ENCODE measurements around the gene PIGW.
"Not testable (repeated sequence)": the region's sequence is repeated elsewhere in the genome, so short reads cannot be mapped to it uniquely, and the experiment has no call there.

The PIGW gene

DNA sequence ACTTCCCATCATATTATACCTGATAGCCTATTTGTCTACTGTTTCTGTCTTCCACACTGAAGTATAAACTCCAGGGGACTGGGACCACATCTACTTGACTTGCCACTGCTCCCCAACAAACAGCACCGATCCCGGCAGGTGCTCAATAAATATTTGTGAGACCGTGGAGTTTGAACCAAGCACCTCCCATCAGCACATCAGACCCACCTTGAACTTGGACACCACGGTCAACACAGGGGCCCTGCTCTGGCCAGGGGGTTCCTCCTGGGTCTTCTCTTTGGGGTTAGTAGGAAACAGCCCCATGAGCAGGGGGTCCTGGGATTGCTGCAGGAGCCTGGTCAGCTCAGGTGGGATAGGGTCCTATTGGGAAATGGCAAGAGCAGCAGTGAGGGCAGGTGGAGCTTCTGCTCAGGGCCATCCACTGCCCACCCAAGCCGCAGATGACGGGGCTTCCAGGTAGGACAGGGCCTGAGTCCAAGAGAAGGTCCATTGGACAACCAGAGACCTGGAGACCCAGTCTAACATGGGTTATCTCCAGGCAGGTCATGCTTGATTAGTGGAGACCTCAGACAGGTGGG, 28.4 kb upstream of the PIGW start:
- no peak for TF ChIP-seq CTCF (IDR thresholded peaks at IDR 0.05; ENCODE audit: unreplicated experiment in 3 of 3)
- Mint-ChIP-seq H3K36me3 (ENCODE audit: low read depth) (peaks cover 31% of the 10 kb centered on the region), H3K9me3 (no peaks in the 10 kb centered on the region), H3K27me3 (ENCODE audit: low read depth) (no peaks in the 10 kb centered on the region), H3K4me3 (no peak overlapping the region), H3K4me1 (no peaks in the 10 kb centered on the region), H3K27ac (no peak overlapping the region)

GRCh38 chr17:36506831-36507230, 28.0 kb upstream of the PIGW start:
- H3K4me3 Mint-ChIP-seq: no peak overlapping the region
- H3K9me3 Mint-ChIP-seq: no peaks in the 10 kb centered on the region
- TF ChIP-seq CTCF (IDR thresholded peaks at IDR 0.05; ENCODE audit: unreplicated experiment in 3 of 3): no peak
- H3K27me3 Mint-ChIP-seq (ENCODE audit: low read depth): no peaks in the 10 kb centered on the region
- no peaks in the 10 kb centered on the region for H3K4me1 Mint-ChIP-seq
- no peak overlapping the region for H3K27ac Mint-ChIP-seq
- H3K36me3 Mint-ChIP-seq (ENCODE audit: low read depth): peaks cover 31% of the 10 kb centered on the region

DNA sequence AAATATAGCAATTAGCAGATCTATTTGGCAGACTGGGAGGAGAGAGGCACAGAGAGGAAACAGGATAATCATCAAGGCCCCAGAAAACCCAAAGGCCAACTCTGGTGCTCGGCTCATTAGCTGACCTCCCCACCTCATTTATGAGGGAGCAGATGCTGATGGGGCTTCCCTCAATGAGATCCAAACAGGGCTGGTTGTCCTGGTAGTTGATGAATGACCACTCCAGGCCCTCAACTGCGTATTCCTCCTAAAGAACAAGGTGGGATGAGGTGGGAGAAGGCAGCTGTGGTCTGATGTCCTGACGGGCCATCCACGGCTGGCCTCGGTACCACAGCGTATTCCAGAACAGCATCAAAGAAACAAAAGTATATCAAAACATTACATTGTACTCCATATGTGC, 27.5 kb upstream of the PIGW start:
- Mint-ChIP-seq H3K36me3 (ENCODE audit: low read depth) (peaks cover 29% of the 10 kb centered on the region), H3K4me1 (no peaks in the 10 kb centered on the region), H3K9me3 (no peaks in the 10 kb centered on the region), H3K4me3 (no peak overlapping the region), H3K27ac (no peak overlapping the region), H3K27me3 (ENCODE audit: low read depth) (no peaks in the 10 kb centered on the region)
- TF ChIP-seq CTCF (IDR thresholded peaks at IDR 0.05; ENCODE audit: unreplicated experiment in 3 of 3): no peak

DNA sequence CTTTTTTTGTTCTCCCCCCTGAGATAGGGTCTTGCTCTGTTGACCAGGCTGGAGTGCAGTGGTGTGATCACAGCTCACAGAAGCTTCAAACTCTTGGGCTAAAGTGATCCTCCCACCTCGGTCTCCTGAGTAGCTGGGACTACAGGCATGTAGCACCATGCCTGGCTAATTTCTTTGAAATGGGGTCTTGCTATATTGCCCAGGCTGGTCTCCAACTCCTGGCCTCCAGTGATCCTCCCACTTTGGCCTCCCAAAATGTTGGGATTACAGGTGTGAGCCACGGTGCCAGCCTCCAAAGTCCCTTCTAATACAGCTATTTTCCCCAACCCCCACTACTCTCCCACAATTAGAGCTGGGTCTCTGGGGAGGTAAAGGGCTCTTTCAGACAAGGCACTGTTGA, 26.3 kb upstream of the PIGW start:
- H3K27ac Mint-ChIP-seq; H3K4me1 Mint-ChIP-seq; H3K27me3 Mint-ChIP-seq (ENCODE audit: low read depth); H3K9me3 Mint-ChIP-seq; H3K4me3 Mint-ChIP-seq: not testable (repeated sequence)
- H3K36me3 Mint-ChIP-seq (ENCODE audit: low read depth): peaks cover 29% of the 10 kb centered on the region

DNA sequence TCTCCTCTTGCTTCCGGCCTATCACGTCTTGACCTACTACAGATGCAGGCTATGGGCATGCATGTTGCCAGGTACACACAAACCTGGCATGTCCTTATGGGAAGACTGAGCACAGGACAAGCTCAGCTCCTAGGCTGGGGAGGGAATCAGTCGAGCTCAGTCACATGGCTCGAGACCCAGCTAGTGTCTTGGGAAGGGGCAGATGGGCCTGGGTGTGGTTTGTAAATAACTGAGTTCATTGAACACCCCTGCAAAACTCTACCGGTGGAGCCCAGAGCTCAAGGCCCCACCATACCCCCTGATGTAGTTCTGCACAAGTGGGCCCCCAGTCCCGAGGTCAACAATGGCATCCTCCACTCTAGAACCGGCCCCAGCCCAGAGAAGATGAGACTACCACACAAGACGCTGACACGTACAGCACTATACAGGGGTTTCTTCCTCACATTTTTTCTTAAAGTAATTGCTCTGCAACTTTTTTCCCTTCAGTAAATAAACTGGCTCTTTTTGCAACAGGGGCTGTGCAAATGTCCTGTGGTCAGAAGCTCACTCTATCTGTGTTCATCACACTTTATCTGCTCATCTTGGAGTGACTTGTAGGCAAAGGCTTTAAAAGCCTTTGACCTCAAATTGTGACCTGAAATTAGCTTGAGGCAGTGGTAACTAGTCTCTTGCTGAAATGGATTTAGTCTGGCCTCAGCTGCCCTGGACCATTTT, 25.4 kb upstream of the PIGW start:
- Mint-ChIP-seq H3K36me3 (ENCODE audit: low read depth) (peaks cover 26% of the 10 kb centered on the region), H3K4me3 (no peak overlapping the region), H3K9me3 (no peaks in the 10 kb centered on the region), H3K27ac (no peak overlapping the region), H3K27me3 (ENCODE audit: low read depth) (no peaks in the 10 kb centered on the region), H3K4me1 (no peaks in the 10 kb centered on the region)
- TF ChIP-seq CTCF (IDR thresholded peaks at IDR 0.05; ENCODE audit: unreplicated experiment in 3 of 3): no peak

DNA sequence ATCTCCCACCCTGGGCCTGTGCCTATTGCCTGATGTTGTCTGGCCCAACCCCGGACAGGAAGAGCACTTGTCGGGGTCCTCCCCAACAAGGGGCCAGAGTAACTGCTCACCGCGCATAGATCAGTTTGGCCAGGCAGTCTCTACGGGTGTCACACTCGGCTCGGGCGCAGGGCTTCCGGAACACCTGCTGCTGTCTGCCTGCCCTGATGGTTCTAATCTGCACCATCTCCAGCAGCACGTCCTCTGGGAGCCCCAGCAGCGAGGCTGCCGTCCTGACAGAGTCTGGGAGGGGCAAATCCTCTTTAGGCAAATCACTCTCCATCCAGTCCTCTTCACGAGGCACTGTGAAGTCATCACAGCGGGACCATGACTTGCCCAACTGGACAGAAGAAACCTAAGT, 24.2 kb upstream of the PIGW start:
- no peaks in the 10 kb centered on the region for H3K9me3 Mint-ChIP-seq
- no peaks in the 10 kb centered on the region for H3K4me1 Mint-ChIP-seq
- TF ChIP-seq CTCF (IDR thresholded peaks at IDR 0.05; ENCODE audit: unreplicated experiment in 3 of 3): no peak
- peaks cover 32% of the 10 kb centered on the region for H3K36me3 Mint-ChIP-seq (ENCODE audit: low read depth)
- H3K27me3 Mint-ChIP-seq (ENCODE audit: low read depth): no peaks in the 10 kb centered on the region
- H3K4me3 Mint-ChIP-seq: no peak overlapping the region
- H3K27ac Mint-ChIP-seq: no peak overlapping the region

Measured in nephron (organoid).